Testis (tissue), 3 donors: ENCODE results near the gene SET. TPM values are rescaled to one million over a fixed set of nuclear protein-coding genes. Genes with fewer than 3 reads are reported as not detected.
A peak's percentile ranks its signal among the peaks of the same experiment; 100 is the strongest.

Experiments
- DNase-seq: peaks from one replicate; pipeline ENCODE4 v3.0.0-alpha.2; 2019
- H3K27ac ChIP-seq, 2 donors: fragments of 200-600 bp; sonication (generic); one replicate each; pipeline ENCODE4 v1.5.1; 2019
- H3K27me3 ChIP-seq: fragments of 200-600 bp; sonication (generic); one replicate; pipeline ENCODE4 v1.5.1; 2019
- H3K36me3 ChIP-seq: fragments of 200-600 bp; sonication (generic); one replicate; pipeline ENCODE4 v1.5.1; 2017; ENCODE audit warnings: low read depth; ENCODE audit errors: missing control alignments
- H3K4me1 ChIP-seq: fragments of 200-600 bp; sonication (generic); one replicate; pipeline ENCODE4 v1.5.1; 2019
- H3K4me3 ChIP-seq, 2 donors: fragments of 200-600 bp; sonication (generic); one replicate each; pipeline ENCODE4 v1.5.1; 2017 to 2019
- H3K9me3 ChIP-seq: fragments of 200-600 bp; sonication (generic); one replicate; pipeline ENCODE4 v1.5.1; 2017
- POLR2A ChIP-seq: fragments of 450-650 bp; IDR thresholded peaks from one replicate; pipeline ENCODE4 v1.6.1; 2017; ENCODE audit warnings: antibody characterized with exemption, mild to moderate bottlenecking, moderate library complexity
- WGBS, 2 donors: methylation state at CpG; one replicate each; pipeline ENCODE4 v1.1.5; 2018; 5-methylcytosine and 5-hydroxymethylcytosine counted together
- intact Hi-C: fragments of 100-400 bp; cut with DNase I; formaldehyde crosslinking; loops from one replicate; pipeline ENCODE4 v1.15.1; 2023; ENCODE audit warnings: low total_unique reads
- polyA plus RNA-seq: library from polyadenylated mRNA; stranded (reverse); fragments of 350-450 nt; fragmentation: Illumina TruSeq; extraction: RNeasy Lipid Tissue Mini Kit (QIAGEN cat#74804); gene quantifications from one replicate; pipeline ENCODE4 v1.2.3, GENCODE V29; 2014; ENCODE audit warnings: low read depth, low replicate concordance; ENCODE audit not compliant: insufficient read depth
- total RNA-seq, 2 donors: library from RNA; depleted of rRNA; stranded (reverse); fragments of >200 nt; gene quantifications; one replicate each; pipeline ENCODE4 v1.2.3, GENCODE V29; 2016
- TF ChIP-seq, protein P1 (sequence below), 3 experiments: fragments of 450-650 bp in 2 of 3; fragments of 200-600 bp in 1 of 3; sonication (generic) in 1 of 3; IDR thresholded peaks; one replicate each; pipeline ENCODE4 v1.5.1; 2016 to 2019; ENCODE audit warnings: antibody characterized with exemption in 3 of 3, mild to moderate bottlenecking in 2 of 3, moderate library complexity in 1 of 3

The SET gene
- total and polyA plus RNA-seq, 3 donors from 2014 or later = 113 to 159 (median 142) TPM

DNA sequence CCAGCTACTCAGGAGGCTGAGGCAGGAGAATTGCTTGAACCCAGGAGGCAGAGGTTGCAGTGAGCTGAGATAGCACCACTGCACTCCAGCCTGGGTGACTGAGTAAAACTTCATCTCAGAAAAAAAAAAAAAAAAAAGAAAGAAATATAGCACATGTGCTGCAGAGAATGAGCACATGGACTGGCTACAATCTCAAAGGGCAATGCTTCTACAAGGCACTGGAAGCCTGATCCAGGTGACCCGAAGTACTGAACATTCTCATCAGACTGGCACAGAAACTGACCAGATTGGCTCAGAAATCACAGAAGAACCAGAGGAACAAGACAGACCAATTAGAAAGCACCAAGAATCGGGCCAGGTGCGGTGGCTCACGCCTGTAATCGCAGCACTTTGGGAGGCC lies 37.2 kb upstream of the SET start:
- intact Hi-C loops = no loop called here
- no peaks in the 10 kb centered on the region for H3K27me3 ChIP-seq
- H3K4me3 ChIP-seq = no peak overlapping the region
- no peak overlapping the region for H3K27ac ChIP-seq
- DNase-seq = no peak
- no peak for TF ChIP-seq POLR2A
- TF ChIP-seq, protein P1, sequence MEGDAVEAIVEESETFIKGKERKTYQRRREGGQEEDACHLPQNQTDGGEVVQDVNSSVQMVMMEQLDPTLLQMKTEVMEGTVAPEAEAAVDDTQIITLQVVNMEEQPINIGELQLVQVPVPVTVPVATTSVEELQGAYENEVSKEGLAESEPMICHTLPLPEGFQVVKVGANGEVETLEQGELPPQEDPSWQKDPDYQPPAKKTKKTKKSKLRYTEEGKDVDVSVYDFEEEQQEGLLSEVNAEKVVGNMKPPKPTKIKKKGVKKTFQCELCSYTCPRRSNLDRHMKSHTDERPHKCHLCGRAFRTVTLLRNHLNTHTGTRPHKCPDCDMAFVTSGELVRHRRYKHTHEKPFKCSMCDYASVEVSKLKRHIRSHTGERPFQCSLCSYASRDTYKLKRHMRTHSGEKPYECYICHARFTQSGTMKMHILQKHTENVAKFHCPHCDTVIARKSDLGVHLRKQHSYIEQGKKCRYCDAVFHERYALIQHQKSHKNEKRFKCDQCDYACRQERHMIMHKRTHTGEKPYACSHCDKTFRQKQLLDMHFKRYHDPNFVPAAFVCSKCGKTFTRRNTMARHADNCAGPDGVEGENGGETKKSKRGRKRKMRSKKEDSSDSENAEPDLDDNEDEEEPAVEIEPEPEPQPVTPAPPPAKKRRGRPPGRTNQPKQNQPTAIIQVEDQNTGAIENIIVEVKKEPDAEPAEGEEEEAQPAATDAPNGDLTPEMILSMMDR (IDR thresholded peaks at IDR 0.05) = no peak
- 91 to 98% methylated on average over 5 of the region's 5 CpGs for WGBS, 2 donors
- H3K4me1 ChIP-seq = peaks cover 3% of the 10 kb centered on the region
- no peaks in the 10 kb centered on the region for H3K36me3 ChIP-seq
- H3K9me3 ChIP-seq = no peaks in the 10 kb centered on the region

DNA sequence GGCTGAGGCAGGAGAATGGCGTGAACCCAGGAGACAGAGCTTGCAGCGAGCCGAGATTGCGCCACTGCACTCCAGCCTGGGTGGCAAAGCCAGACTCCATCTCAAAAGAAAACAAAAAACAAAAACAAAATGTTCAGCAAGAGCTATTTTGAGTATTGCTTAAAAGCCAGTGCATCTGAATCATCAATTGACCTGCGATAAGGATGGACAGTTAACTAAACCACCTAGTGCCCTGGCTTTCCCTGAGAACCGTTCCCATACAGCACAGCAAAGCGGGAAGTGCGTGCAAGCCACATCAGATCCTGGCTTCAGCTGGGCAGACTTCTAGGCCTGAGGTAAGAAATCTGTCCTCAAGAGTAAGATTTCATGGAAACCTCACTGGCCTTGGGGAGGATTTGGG lies 35.1 kb upstream of the SET start:
- intact Hi-C loops = no loop called here
- TF ChIP-seq, protein P1 (IDR thresholded peaks at IDR 0.05) = no peak
- TF ChIP-seq POLR2A = no peak
- Histone ChIP-seq H3K36me3 (no peaks in the 10 kb centered on the region), H3K27ac (no peak overlapping the region), H3K4me3 (no peak overlapping the region), H3K27me3 (no peaks in the 10 kb centered on the region), H3K4me1 (peaks cover 3% of the 10 kb centered on the region), H3K9me3 (no peaks in the 10 kb centered on the region)
- no peak for DNase-seq
- WGBS, 2 donors = 92 to 98% methylated on average over 8 of the region's 8 CpGs

DNA sequence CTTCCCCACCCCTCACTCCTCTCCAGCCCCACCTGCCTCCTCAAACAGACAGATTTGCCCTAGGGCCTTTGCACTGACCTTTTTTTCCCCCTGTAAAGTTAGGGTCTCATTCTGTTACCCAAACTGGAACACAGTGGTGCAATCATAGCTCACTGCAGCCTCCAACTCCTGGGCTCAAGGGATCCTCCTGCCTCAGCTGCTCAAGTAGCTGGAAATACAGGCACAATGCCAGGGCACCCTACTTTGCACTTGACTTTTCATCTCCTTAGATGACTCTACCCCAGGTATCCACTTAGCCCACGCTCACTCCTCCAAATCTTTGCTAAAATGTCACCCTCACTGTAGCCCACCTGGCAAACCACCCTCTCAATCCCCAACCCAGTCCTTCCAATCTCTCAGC lies 34.5 kb upstream of the SET start:
- Histone ChIP-seq H3K27ac (no peak overlapping the region), H3K4me3 (no peak overlapping the region), H3K9me3 (no peaks in the 10 kb centered on the region), H3K27me3 (no peaks in the 10 kb centered on the region), H3K36me3 (no peaks in the 10 kb centered on the region), H3K4me1 (peaks cover 3% of the 10 kb centered on the region)
- intact Hi-C loops = no loop called here
- WGBS, 2 donors = 92 to 93% methylated on average over 1 of the region's 1 CpG
- TF ChIP-seq, protein P1 (IDR thresholded peaks at IDR 0.05) = no peak
- TF ChIP-seq POLR2A = no peak
- no peak for DNase-seq

DNA sequence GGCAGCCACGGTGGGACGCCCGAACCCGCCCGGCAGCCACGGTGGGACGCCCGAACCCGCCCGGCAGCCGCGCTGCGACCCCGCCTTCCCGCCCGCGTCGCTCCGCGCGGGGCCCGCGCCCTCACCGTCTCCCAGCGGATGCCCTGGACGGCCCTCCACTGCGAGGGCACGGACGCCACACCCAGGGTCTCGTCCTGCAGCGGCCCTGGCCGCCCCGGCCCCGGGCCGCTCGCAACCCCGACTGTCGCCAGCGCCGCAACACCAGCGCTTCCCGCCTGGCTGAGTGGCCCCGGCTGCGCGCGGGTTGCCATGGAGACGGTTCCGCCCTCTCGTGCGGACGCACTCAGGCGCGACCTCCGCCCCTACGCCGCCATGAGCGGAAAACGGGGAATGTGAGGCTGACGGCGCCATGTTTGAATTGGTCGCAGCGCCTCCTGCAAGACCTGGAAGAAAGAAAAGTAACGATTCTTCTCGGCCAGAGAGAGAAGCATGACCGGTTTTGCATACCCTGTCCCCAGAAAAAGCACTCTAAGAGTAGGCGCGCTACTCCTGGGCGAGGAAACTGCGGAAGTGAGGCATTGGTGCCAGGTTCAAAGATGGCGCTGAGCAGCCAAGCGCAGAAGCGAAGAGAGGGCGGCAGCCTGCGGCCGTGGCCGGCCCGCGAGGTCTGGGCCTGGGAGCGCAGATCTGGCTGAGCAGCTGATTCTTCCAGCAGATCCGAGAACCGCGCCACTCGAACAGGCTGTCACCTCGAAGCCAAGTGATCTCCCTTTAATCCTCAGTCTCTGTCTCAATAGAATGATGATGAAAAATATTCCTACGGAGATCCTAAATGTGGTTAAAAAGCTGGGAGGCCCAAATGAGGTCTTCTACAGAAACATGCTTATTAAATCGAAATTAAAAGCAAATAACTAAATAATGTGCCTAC lies 32.3 kb upstream of the SET start, which contains the start of gene DYNC2I2:
TSS of gene DYNC2I2 (minus strand) at position 432 of the 928 bp plus-strand sequence. CDS start at position 311, 121 bp downstream.
- H3K27ac ChIP-seq = peak within 1 kb of the TSS; percentile 99
- intact Hi-C loops = no loop called here
- TF ChIP-seq POLR2A = no peak
- TF ChIP-seq, protein P1 (IDR thresholded peaks at IDR 0.05) = peak in 1 of 3 experiments; percentile 9
- no peaks in the 10 kb centered on the region for H3K9me3 ChIP-seq
- no peaks in the 10 kb centered on the region for H3K36me3 ChIP-seq
- peak within 1 kb of the TSS; percentile 66 to 76 for H3K4me3 ChIP-seq
- H3K4me1 ChIP-seq = peaks cover 3% of the 10 kb centered on the region
- 1% methylated on average over 69 to 85 of the region's 86 CpGs for WGBS, 2 donors
- H3K27me3 ChIP-seq = no peaks in the 10 kb centered on the region
- DNase-seq = peak; percentile 97
